ENCODE results near the gene NR2C1. TPM values are rescaled to one million over a fixed set of nuclear protein-coding genes. Genes with fewer than 3 reads are reported as not detected.

NR2C1 gene
- total and polyA plus RNA-seq, 2 of the 8 experiments (the other 6 are each of a cell fraction or from before 2014, with no cell fraction given), result 22.8 to 48.3 TPM

DNA sequence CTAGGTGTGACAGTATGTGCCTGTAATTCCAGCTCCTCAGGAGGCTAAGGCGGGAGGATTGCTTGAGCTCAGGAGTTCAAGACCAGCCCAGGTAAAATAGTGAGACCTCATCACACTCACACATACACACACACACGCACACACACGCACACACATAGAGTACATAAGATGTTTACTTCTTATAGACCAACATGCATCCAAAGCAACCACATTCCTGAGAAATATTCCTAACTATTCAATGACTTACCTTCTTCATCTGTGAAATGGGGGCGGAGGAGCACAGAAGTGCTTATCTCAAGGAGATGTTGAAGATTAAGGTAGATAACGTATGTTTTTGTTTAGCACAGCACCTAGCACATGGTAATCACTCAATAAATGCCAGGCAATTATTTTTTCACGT is 76.4 kb downstream of the NR2C1 start:
- WGBS, 2 experiments (ENCODE audit: extremely low coverage in 1 of 2, insufficient coverage in 1 of 2, insufficient read length in 1 of 2, insufficient replicate concordance in 2 of 2, low coverage in 1 of 2, low lambda C conversion rate in 2 of 2, missing lambda C conversion rate in 1 of 2), result 90% methylated on average over 6 of the region's 6 CpGs; no CpG with 5 or more reads in 1 of the 2 experiments
- Histone ChIP-seq H4K20me1 (replicated peaks in 1 of 2; ENCODE audit: control insufficient read depth in 1 of 2, insufficient read depth in 2 of 2, low read length in 2 of 2) (no peaks in the 10 kb centered on the region), H3K9me3 (ENCODE audit: insufficient read depth in 2 of 2, low read depth in 1 of 2, low read length in 1 of 2) (no peaks in the 10 kb centered on the region), H2BK15ac (ENCODE audit: low read length) (no peak overlapping the region), H3K4ac (replicated peaks; ENCODE audit: insufficient read length, low read depth, low read length) (no peak overlapping the region), H4K5ac (ENCODE audit: insufficient read length, low read depth, low read length) (no peak overlapping the region), H3K9ac (replicated peaks in 1 of 4; ENCODE audit: extremely low read depth in 1 of 4, low read depth in 3 of 4, low read length in 3 of 4) (no peak overlapping the region), H2BK20ac (ENCODE audit: low read length) (no peak overlapping the region), H2AK5ac (ENCODE audit: low read depth, low read length) (no peak overlapping the region), H3K36me3 (ENCODE audit: control insufficient read depth in 2 of 4, insufficient read depth in 4 of 4, low read length in 3 of 4) (peaks cover 0 to 12% (median 2%) of the 10 kb centered on the region in 4 experiments; a peak in 4 of 8 replicates), H3K23ac (ENCODE audit: insufficient read length) (no peak overlapping the region), H3K27ac (ENCODE audit: low read depth, low read length) (no peak overlapping the region), H3K79me2 (ENCODE audit: control insufficient read depth in 1 of 2, insufficient read depth in 2 of 2, low read length in 2 of 2) (peaks cover 0 to 30% of the 10 kb centered on the region in 2 experiments; a peak in 2 of 4 replicates), H2BK5ac (ENCODE audit: low read depth, low read length) (no peak overlapping the region), H3K14ac (ENCODE audit: insufficient read length) (no peak overlapping the region), H3K4me1 (replicated peaks in 1 of 4; ENCODE audit: control insufficient read depth in 3 of 4, insufficient read depth in 4 of 4, low read length in 3 of 4) (no peaks in the 10 kb centered on the region), H4K8ac (ENCODE audit: extremely low read depth, insufficient read depth, low read length) (no peak overlapping the region), H3K4me2 (ENCODE audit: insufficient read depth in 1 of 2, low read depth in 2 of 2, low read length in 2 of 2) (no peak overlapping the region), H3K18ac (ENCODE audit: extremely low read depth, low read length) (no peak overlapping the region), H3K4me3 (ENCODE audit: extremely low read depth in 1 of 4, insufficient read depth in 2 of 4, low read depth in 3 of 4, low read length in 4 of 4) (no peak overlapping the region), H2AFZ (ENCODE audit: low read length) (no peak overlapping the region), H2BK120ac (replicated peaks; ENCODE audit: low read depth, low read length) (no peak overlapping the region), H3K27me3 (replicated peaks in 1 of 4; ENCODE audit: control insufficient read depth in 3 of 4, extremely low read depth in 1 of 4, insufficient read depth in 3 of 4, low read length in 3 of 4) (no peaks in the 10 kb centered on the region), H2BK12ac (ENCODE audit: low read depth, low read length) (no peak overlapping the region), H3K56ac (replicated peaks; ENCODE audit: insufficient read length, low read depth, low read length) (no peak overlapping the region), H3K79me1 (ENCODE audit: low read depth, low read length) (no peaks in the 10 kb centered on the region; the same call in 1 of the 2 replicates), H3K23me2 (ENCODE audit: low read depth, low read length) (no peaks in the 10 kb centered on the region), H4K91ac (replicated peaks; ENCODE audit: insufficient read length, low read length) (no peak overlapping the region)
- no peak for TF ChIP-seq RXRA (IDR thresholded peaks at IDR 0.05; ENCODE audit: insufficient read depth, low read depth, low read length)
- TF ChIP-seq USF2 (IDR thresholded peaks at IDR 0.05; ENCODE audit: low read length), result no peak
- TF ChIP-seq ZNF274 (IDR thresholded peaks at IDR 0.05; ENCODE audit: borderline replicate concordance, extremely low read depth, low read length), result no peak
- no peak for TF ChIP-seq MAFK (IDR thresholded peaks at IDR 0.05; ENCODE audit: low read depth, low read length)
- TF ChIP-seq, protein P1, sequence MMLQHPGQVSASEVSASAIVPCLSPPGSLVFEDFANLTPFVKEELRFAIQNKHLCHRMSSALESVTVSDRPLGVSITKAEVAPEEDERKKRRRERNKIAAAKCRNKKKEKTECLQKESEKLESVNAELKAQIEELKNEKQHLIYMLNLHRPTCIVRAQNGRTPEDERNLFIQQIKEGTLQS (IDR thresholded peaks at IDR 0.05; ENCODE audit: insufficient read depth, low read depth, low read length), result no peak
- no peak for TF ChIP-seq RFX5 (IDR thresholded peaks at IDR 0.05; ENCODE audit: borderline replicate concordance, low read depth, low read length)
- FAIRE-seq, result no peak
- ChIA-PET CTCF (ENCODE audit: partially characterized antibody) (no interaction called here), POLR2A (ENCODE audit: partially characterized antibody) (no interaction called here)
- DNase-seq (ENCODE audit: low read depth in 1 of 2, low spot score in 2 of 2), result no peak
